AG20443 (cell line): Measurements from ENCODE around the gene OR52K2.
"Not testable (repeated sequence)": the region's sequence is repeated elsewhere in the genome, so short reads cannot be mapped to it uniquely, and the experiment has no call there.

Experiments used
- DNase-seq: peaks from one replicate; pipeline ENCODE4 v3.0.0; 2012; ENCODE audit warnings: low spot score, mixed read lengths

Gene OR52K2

GRCh38 chr11:4480577-4481239 is 31.6 kb downstream of the OR52K2 start:
- peak; percentile 30 for DNase-seq

- DNase-seq = no peak
Measured at GRCh38 chr11:4481240-4481582, 32.1 kb downstream of the OR52K2 start.

- no peak for DNase-seq
Measured at GRCh38 chr11:4482445-4482844, 33.4 kb downstream of the OR52K2 start, which contains the start of gene OR52K1. Gene OR52K1, plus strand, starts transcription at chr11:4482646. Its CDS starts 6,255 bp downstream, at chr11:4488901.

- no peak for DNase-seq
Measured at GRCh38 chr11:4484310-4484709, 35.2 kb downstream of the OR52K2 start.

- DNase-seq = not testable (repeated sequence)
Measured at GRCh38 chr11:4491405-4491804, 42.3 kb downstream of the OR52K2 start.

GRCh38 chr11:4491878-4492606 is 42.9 kb downstream of the OR52K2 start:
- no peak for DNase-seq

- DNase-seq = no peak
Measured at GRCh38 chr11:4493480-4493818, 44.4 kb downstream of the OR52K2 start.

- DNase-seq = no peak
Measured at GRCh38 chr11:4495487-4495886, 46.4 kb downstream of the OR52K2 start.

- no peak for DNase-seq
Measured at GRCh38 chr11:4495986-4496385, 46.9 kb downstream of the OR52K2 start.

- no peak for DNase-seq
Measured at GRCh38 chr11:4496557-4497248, 47.6 kb downstream of the OR52K2 start.
